Measurements from ENCODE around the gene MACROD2.

The MACROD2 gene

DNA sequence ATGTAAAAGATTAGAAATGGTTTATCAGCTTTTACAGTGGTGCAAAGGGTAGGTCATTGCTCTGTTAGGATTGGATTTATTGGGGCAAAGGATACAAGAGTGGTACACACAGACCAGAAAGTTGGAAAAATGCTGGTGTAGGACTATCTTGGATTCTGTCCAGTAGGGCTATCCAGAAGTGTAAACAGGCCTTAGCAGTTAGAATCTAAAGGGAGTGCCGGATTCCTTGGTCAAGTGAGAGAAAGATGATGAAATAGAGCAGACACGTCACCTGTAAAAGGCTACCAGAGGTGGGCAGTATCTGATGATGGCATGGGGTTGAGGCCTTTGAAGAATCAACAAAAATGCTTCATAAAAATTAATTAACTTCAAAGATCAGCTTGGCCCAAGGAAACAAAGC lies 1602.0 kb downstream of the MACROD2 start:
- no peak overlapping the region for H3K4me3 ChIP-seq (replicated peaks; ENCODE audit: low read depth, low read length)
- DNase-seq (ENCODE audit: extremely low read depth, low read depth): no peak
- no peak for TF ChIP-seq CTCF (IDR thresholded peaks at IDR 0.05; ENCODE audit: low read depth, low read length, missing control alignments)

GRCh38 chr20:15599961-15600360 lies 1604.6 kb downstream of the MACROD2 start:
- no peak for DNase-seq (ENCODE audit: extremely low read depth, low read depth)
- no peak for TF ChIP-seq CTCF (IDR thresholded peaks at IDR 0.05; ENCODE audit: low read depth, low read length, missing control alignments)

DNA sequence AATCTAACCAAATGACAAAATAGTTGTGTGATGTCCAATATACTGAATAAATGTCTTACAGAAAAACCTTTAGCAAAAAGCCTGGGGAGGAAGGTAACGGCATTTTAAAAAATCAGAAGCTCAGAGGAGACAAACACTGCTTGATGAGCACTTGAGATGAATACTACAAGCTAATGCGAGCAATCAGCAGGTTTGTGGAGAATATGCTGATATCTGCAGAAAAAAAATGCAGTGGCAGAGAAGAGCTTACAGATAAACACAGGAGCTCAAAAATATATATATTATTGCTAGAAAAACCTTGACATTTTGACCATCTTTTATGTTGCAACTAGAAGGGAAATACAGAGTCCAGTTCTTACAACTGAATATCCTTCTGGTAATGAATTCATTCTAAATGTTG lies 1605.2 kb downstream of the MACROD2 start:
- TF ChIP-seq CTCF (IDR thresholded peaks at IDR 0.05; ENCODE audit: low read depth, low read length, missing control alignments): no peak
- DNase-seq (ENCODE audit: extremely low read depth, low read depth): no peak
- no peak overlapping the region for H3K4me3 ChIP-seq (replicated peaks; ENCODE audit: low read depth, low read length)

More at GRCh38 chr20:15599961-15600360, 1604.6 kb downstream of the MACROD2 start:
- no peak overlapping the region for H3K4me3 ChIP-seq (replicated peaks; ENCODE audit: low read depth, low read length)

GRCh38 chr20:15603506-15603905 lies 1608.2 kb downstream of the MACROD2 start:
- no peak for TF ChIP-seq CTCF (IDR thresholded peaks at IDR 0.05; ENCODE audit: low read depth, low read length, missing control alignments)
- H3K4me3 ChIP-seq (replicated peaks; ENCODE audit: low read depth, low read length): no peak overlapping the region
- DNase-seq (ENCODE audit: extremely low read depth, low read depth): no peak

- no peak for DNase-seq (ENCODE audit: extremely low read depth, low read depth)
- no peak for TF ChIP-seq CTCF (IDR thresholded peaks at IDR 0.05; ENCODE audit: low read depth, low read length, missing control alignments)
- H3K4me3 ChIP-seq (replicated peaks; ENCODE audit: low read depth, low read length): no peak overlapping the region
These were observed 1608.9 kb downstream of the MACROD2 start for GRCh38 chr20:15603978-15604805.

- H3K4me3 ChIP-seq (replicated peaks; ENCODE audit: low read depth, low read length): no peak overlapping the region
- DNase-seq (ENCODE audit: extremely low read depth, low read depth): no peak
- TF ChIP-seq CTCF (IDR thresholded peaks at IDR 0.05; ENCODE audit: low read depth, low read length, missing control alignments): no peak
These were observed 1614.6 kb downstream of the MACROD2 start for GRCh38 chr20:15609921-15610320.

All from HFF-Myc (cell line).